ENCODE data around the gene DNAJC10. TPM values are rescaled to one million over a fixed set of nuclear protein-coding genes. Genes with fewer than 3 reads are reported as not detected.
"Not testable (repeated sequence)": the region's sequence is repeated elsewhere in the genome, so short reads cannot be mapped to it uniquely, and the experiment has no call there.

DNAJC10 gene
- total and polyA plus RNA-seq, 2 donors (not counting 3 experiments of a cell fraction or from before 2014, with no cell fraction given), result 45.1 to 201 TPM

- dilution Hi-C loops (cut with MboI; ENCODE audit: extremely low pct_ligation_motif_present, low sequenced_read_pairs) (no loop called here), intact Hi-C loops (cut with micrococcal nuclease) (no loop called here)
- FAIRE-seq, result no peak
- no peaks in the 10 kb centered on the region for H3K9me1 ChIP-seq (replicated peaks; ENCODE audit: control insufficient read depth, extremely low read depth, insufficient read depth, low read length)
- no peak overlapping the region for H3K4me3 ChIP-seq (replicated peaks in 1 of 3; ENCODE audit: insufficient read depth in 1 of 3, low read depth in 1 of 3, low read length in 3 of 3)
- H3K27me3 ChIP-seq (ENCODE audit: control insufficient read depth in 2 of 2, insufficient read depth in 2 of 2, low read length in 2 of 2), result no peaks in the 10 kb centered on the region
- BruUV-seq (replicated peaks), result no TSS peak
- TF ChIP-seq, protein P1, sequence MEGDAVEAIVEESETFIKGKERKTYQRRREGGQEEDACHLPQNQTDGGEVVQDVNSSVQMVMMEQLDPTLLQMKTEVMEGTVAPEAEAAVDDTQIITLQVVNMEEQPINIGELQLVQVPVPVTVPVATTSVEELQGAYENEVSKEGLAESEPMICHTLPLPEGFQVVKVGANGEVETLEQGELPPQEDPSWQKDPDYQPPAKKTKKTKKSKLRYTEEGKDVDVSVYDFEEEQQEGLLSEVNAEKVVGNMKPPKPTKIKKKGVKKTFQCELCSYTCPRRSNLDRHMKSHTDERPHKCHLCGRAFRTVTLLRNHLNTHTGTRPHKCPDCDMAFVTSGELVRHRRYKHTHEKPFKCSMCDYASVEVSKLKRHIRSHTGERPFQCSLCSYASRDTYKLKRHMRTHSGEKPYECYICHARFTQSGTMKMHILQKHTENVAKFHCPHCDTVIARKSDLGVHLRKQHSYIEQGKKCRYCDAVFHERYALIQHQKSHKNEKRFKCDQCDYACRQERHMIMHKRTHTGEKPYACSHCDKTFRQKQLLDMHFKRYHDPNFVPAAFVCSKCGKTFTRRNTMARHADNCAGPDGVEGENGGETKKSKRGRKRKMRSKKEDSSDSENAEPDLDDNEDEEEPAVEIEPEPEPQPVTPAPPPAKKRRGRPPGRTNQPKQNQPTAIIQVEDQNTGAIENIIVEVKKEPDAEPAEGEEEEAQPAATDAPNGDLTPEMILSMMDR (IDR thresholded peaks at IDR 0.05; ENCODE audit: extremely low read depth in 1 of 2, insufficient read depth in 1 of 2, low read depth in 1 of 2, low read length in 2 of 2), result no peak
- no peak for TF ChIP-seq POLR2A (IDR thresholded peaks at IDR 0.05; ENCODE audit: low read depth, low read length)
- TF ChIP-seq GATA2 (IDR thresholded peaks at IDR 0.05; ENCODE audit: insufficient read depth, insufficient read length, low read depth, low read length), result no peak
- TF ChIP-seq, protein P2, sequence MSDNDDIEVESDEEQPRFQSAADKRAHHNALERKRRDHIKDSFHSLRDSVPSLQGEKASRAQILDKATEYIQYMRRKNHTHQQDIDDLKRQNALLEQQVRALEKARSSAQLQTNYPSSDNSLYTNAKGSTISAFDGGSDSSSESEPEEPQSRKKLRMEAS (IDR thresholded peaks at IDR 0.05; ENCODE audit: insufficient read depth, insufficient read length), result no peak
- TF ChIP-seq FOS (IDR thresholded peaks at IDR 0.05; ENCODE audit: borderline replicate concordance, insufficient read depth, low read length), result no peak
- TF ChIP-seq MYC (IDR thresholded peaks at IDR 0.05; ENCODE audit: low read depth, low read length), result no peak
- TF ChIP-seq POLR2AphosphoS5 (IDR thresholded peaks at IDR 0.05; ENCODE audit: insufficient read depth, low read depth, low read length), result no peak
- no peak for TF ChIP-seq JUN (IDR thresholded peaks at IDR 0.05; ENCODE audit: borderline replicate concordance, insufficient read depth, insufficient read length, low read depth)
- TF ChIP-seq EZH2 (IDR thresholded peaks at IDR 0.05; ENCODE audit: borderline replicate concordance, low read depth, low read length, severe bottlenecking), result no peak
- H2AFZ ChIP-seq (ENCODE audit: low read depth, low read length), result no peak overlapping the region
- H4K20me1 ChIP-seq (replicated peaks; ENCODE audit: control insufficient read depth, extremely low read depth, insufficient read depth, low read length), result no peaks in the 10 kb centered on the region
- H3K36me3 ChIP-seq (ENCODE audit: control insufficient read depth in 2 of 2, extremely low read depth in 1 of 2, insufficient read depth in 2 of 2, low read length in 2 of 2), result peaks cover 2 to 25% of the 10 kb centered on the region in 2 experiments
- H3K27ac ChIP-seq (ENCODE audit: insufficient read depth, low read depth, low read length), result no peak overlapping the region
- POLR2A ChIA-PET, result no interaction called here
- no peak overlapping the region for H3K9ac ChIP-seq (replicated peaks; ENCODE audit: extremely low read depth, insufficient read depth, low read length)
- no peaks in the 10 kb centered on the region for H3K4me1 ChIP-seq (ENCODE audit: control insufficient read depth, extremely low read depth, insufficient read depth, low read length)
- no peak for DNase-seq (ENCODE audit: low read depth, low spot score)
- CTCF ChIA-PET, result interaction anchor here (1.2 to 2.0 kb wide), 2 partner anchors 8 to 246 kb away, joined by 5 to 9 read pairs; no protein-coding TSS in a partner anchor
- no peak overlapping the region for H3K4me2 ChIP-seq (ENCODE audit: insufficient read depth, low read length)
- no peaks in the 10 kb centered on the region for H3K9me3 ChIP-seq (replicated peaks; ENCODE audit: control insufficient read depth, insufficient read depth, low read length)
- H3K79me2 ChIP-seq (ENCODE audit: control insufficient read depth, insufficient read depth, low read length), result no peaks in the 10 kb centered on the region
Observed at GRCh38 chr2:182733572-182733971, 17.5 kb downstream of the DNAJC10 start.

- H3K27me3 ChIP-seq (ENCODE audit: control insufficient read depth in 2 of 2, insufficient read depth in 2 of 2, low read length in 2 of 2); H3K9me1 ChIP-seq (replicated peaks; ENCODE audit: control insufficient read depth, extremely low read depth, insufficient read depth, low read length); H3K79me2 ChIP-seq (ENCODE audit: control insufficient read depth, insufficient read depth, low read length); intact Hi-C loops (cut with micrococcal nuclease); H2AFZ ChIP-seq (ENCODE audit: low read depth, low read length); H3K4me2 ChIP-seq (ENCODE audit: insufficient read depth, low read length); DNase-seq (ENCODE audit: low read depth, low spot score); FAIRE-seq; H3K27ac ChIP-seq (ENCODE audit: insufficient read depth, low read depth, low read length); H3K9ac ChIP-seq (replicated peaks; ENCODE audit: extremely low read depth, insufficient read depth, low read length); POLR2A ChIA-PET; BruUV-seq (replicated peaks); H3K4me1 ChIP-seq (ENCODE audit: control insufficient read depth, extremely low read depth, insufficient read depth, low read length); H3K9me3 ChIP-seq (replicated peaks; ENCODE audit: control insufficient read depth, insufficient read depth, low read length); H3K4me3 ChIP-seq (replicated peaks in 1 of 3; ENCODE audit: insufficient read depth in 1 of 3, low read depth in 1 of 3, low read length in 3 of 3); dilution Hi-C loops (cut with MboI; ENCODE audit: extremely low pct_ligation_motif_present, low sequenced_read_pairs); H4K20me1 ChIP-seq (replicated peaks; ENCODE audit: control insufficient read depth, extremely low read depth, insufficient read depth, low read length): not testable (repeated sequence)
- CTCF ChIA-PET, result interaction anchor here (0.7 kb wide), 1 partner anchor 243 kb away, joined by 3 read pairs; no protein-coding TSS in a partner anchor
- H3K36me3 ChIP-seq (ENCODE audit: control insufficient read depth in 2 of 2, extremely low read depth in 1 of 2, insufficient read depth in 2 of 2, low read length in 2 of 2), result peaks cover 0 to 24% of the 10 kb centered on the region in 2 experiments
Observed at GRCh38 chr2:182736856-182737255, 20.8 kb downstream of the DNAJC10 start.
